Measurements from ENCODE around the gene CCT2. TPM values are rescaled to one million over a fixed set of nuclear protein-coding genes. Genes with fewer than 3 reads are reported as not detected.

The CCT2 gene
- total and polyA plus RNA-seq, 2 of the 8 experiments (the other 6 are each of a cell fraction or from before 2014, with no cell fraction given) = 244 to 419 TPM

DNA sequence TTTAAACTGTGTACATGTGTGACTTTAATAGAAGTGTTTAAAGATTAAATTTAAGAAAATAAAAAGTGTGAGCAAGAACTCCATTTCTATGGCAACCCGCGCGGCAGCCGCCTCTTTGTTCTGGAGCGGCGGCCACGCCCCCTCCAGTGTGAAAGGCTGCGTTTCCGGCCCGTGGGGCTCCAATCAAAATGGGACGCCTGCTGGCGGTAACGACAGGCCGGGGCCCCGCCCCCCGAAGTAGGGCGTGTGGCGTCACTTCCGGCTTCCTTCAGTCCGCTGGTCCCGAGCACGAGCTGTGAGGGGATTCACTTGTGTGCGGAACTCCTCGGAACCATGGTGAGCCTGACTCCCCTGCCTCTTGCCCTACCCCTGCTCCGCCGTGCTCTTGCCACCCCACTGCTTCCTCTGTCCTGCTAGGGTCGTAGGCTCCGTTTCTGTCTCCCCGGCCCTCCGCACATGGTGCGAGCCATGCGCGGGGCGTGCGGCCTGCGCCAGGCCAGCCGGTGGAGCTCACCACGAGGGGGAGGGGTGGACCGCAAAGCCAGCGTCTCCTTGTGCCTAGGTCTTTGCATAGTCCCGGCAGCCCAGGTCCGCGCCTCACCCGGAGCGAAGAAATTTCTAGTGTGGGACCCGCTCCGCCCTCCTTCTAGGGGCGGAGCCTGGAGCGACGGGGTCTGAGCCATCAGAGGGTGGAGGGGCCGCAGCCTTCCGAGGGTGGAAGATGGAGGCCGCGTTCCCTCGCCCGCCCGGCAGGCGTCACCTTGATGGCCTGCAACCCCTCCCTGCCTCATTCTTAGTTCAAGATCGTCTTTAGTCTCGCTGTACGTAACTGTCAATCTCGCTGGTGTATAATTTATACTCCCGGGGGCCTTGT is at the start of gene CCT2 (continued):
- TF ChIP-seq, protein P1, sequence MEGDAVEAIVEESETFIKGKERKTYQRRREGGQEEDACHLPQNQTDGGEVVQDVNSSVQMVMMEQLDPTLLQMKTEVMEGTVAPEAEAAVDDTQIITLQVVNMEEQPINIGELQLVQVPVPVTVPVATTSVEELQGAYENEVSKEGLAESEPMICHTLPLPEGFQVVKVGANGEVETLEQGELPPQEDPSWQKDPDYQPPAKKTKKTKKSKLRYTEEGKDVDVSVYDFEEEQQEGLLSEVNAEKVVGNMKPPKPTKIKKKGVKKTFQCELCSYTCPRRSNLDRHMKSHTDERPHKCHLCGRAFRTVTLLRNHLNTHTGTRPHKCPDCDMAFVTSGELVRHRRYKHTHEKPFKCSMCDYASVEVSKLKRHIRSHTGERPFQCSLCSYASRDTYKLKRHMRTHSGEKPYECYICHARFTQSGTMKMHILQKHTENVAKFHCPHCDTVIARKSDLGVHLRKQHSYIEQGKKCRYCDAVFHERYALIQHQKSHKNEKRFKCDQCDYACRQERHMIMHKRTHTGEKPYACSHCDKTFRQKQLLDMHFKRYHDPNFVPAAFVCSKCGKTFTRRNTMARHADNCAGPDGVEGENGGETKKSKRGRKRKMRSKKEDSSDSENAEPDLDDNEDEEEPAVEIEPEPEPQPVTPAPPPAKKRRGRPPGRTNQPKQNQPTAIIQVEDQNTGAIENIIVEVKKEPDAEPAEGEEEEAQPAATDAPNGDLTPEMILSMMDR (IDR thresholded peaks at IDR 0.05; ENCODE audit: control extremely low read depth in 1 of 3, insufficient read depth in 1 of 3, low read depth in 1 of 3, low read length in 3 of 3) = peak; percentile 17 to 58 (median 48); a peak in 2 of 4 replicates
- TF ChIP-seq TAF7 (optimal IDR thresholded peaks at IDR 0.05; ENCODE audit: borderline replicate concordance, low read depth, low read length) = peak; percentile 87
